Sigmoid colon (tissue), 4 donors: ENCODE measurements around the gene STK40.

Experiments used
- EP300 ChIP-seq, 4 donors: sonication (generic); formaldehyde crosslinking; IDR thresholded peaks; one replicate each; pipeline ENCODE4 v1.6.1; 2017; ENCODE audit warnings: antibody characterized with exemption in 4 of 4
- POLR2A ChIP-seq, 2 donors: fragments of 450-650 bp; IDR thresholded peaks; one replicate each; pipeline ENCODE4 v1.6.1; 2016; ENCODE audit warnings: antibody characterized with exemption in 2 of 2, mild to moderate bottlenecking in 2 of 2, moderate library complexity in 2 of 2
- TF ChIP-seq, protein P1 (sequence below), 4 experiments: fragments of 450-650 bp in 3 of 4; fragments of 200-600 bp in 1 of 4; IDR thresholded peaks; one replicate each; pipeline ENCODE4 v1.5.1; 2016 to 2019; ENCODE audit warnings: antibody characterized with exemption in 4 of 4, mild to moderate bottlenecking in 3 of 4, moderate library complexity in 2 of 4

DNA sequence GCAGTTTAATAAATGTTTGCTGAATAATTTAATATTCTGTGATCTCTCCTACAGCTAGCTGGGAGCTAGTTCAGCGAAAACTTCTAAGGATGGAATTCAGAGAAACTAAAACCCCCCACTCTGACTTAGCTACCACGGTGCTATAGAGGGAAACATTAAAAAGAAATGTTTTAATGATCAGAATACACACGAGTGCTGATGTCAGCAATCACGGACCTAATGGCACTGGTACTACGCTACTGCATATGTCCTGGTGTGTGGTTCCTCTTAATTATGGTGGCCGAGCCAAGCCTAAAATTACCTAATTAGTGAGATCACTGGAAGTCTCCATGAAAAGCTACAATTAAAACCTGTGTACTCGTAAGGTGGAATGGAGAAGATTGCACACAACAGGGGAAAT is 35.9 kb upstream of the STK40 start:
- TF ChIP-seq, protein P1, sequence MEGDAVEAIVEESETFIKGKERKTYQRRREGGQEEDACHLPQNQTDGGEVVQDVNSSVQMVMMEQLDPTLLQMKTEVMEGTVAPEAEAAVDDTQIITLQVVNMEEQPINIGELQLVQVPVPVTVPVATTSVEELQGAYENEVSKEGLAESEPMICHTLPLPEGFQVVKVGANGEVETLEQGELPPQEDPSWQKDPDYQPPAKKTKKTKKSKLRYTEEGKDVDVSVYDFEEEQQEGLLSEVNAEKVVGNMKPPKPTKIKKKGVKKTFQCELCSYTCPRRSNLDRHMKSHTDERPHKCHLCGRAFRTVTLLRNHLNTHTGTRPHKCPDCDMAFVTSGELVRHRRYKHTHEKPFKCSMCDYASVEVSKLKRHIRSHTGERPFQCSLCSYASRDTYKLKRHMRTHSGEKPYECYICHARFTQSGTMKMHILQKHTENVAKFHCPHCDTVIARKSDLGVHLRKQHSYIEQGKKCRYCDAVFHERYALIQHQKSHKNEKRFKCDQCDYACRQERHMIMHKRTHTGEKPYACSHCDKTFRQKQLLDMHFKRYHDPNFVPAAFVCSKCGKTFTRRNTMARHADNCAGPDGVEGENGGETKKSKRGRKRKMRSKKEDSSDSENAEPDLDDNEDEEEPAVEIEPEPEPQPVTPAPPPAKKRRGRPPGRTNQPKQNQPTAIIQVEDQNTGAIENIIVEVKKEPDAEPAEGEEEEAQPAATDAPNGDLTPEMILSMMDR (IDR thresholded peaks at IDR 0.05), result no peak
- no peak for TF ChIP-seq POLR2A (IDR thresholded peaks at IDR 0.05)
- no peak for TF ChIP-seq EP300 (IDR thresholded peaks at IDR 0.05)
